GM19025 (cell line): ENCODE measurements around the gene CBFA2T2.
A peak's percentile ranks its signal among the peaks of the same experiment; 100 is the strongest.

ENCODE experiments used
- ATAC-seq: cut with Tn5 transposase; IDR thresholded peaks from one replicate; pipeline ENCODE4 v1.9.1; 2021; ENCODE audit warnings: mild to moderate bottlenecking, low read depth, moderate library complexity; ENCODE audit not compliant: unreplicated experiment

The CBFA2T2 gene

DNA sequence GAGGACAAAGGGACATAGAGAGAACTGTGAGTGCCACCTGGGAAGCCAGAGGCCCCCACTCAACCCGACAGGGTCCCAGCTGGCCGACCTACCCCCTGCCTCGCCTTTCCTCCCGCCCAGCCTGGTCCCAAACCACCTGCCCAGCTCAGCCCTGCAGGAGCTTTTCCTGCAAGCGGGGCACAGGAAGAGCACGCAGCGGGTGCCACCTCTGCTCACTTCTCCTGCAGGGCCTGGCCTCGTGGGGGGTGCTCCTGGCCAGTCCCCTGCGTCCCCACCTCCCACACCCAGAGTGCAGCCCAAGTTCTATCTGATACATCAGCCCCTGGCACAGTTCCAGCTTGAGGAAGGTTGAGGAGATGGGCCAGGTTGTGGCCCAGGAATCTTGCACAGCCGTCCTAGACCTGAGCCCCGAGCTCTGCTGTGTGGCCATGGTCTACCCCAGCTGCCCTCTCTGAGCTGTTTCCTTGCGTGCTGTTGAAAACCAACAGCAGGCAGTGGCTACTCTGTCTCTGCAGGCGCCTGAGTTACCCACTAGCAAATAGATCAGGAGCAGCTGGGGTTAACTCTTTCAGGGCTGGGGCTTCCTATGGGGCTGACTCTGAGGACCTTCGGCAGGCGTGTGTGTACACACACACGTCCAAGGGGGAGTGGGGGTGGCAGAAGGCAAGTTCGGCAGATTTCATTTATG is 182.7 kb downstream of the CBFA2T2 start:
- ATAC-seq, result no peak

DNA sequence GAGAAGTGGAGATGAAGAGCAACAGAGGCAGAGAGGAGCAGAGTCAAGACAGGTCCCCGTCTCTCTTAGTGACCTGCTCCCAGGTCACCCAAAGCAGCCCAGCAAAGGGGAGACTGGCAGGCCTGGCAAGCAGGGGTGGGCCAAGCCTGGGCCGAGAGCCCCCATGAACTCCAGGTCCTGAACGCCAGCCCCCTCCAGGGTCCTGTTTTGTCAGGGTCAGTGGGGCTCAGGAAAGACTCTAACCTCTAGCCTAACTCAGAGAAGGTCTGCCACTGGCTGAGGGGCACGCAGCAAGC is 183.2 kb downstream of the CBFA2T2 start:
- ATAC-seq, result no peak

DNA sequence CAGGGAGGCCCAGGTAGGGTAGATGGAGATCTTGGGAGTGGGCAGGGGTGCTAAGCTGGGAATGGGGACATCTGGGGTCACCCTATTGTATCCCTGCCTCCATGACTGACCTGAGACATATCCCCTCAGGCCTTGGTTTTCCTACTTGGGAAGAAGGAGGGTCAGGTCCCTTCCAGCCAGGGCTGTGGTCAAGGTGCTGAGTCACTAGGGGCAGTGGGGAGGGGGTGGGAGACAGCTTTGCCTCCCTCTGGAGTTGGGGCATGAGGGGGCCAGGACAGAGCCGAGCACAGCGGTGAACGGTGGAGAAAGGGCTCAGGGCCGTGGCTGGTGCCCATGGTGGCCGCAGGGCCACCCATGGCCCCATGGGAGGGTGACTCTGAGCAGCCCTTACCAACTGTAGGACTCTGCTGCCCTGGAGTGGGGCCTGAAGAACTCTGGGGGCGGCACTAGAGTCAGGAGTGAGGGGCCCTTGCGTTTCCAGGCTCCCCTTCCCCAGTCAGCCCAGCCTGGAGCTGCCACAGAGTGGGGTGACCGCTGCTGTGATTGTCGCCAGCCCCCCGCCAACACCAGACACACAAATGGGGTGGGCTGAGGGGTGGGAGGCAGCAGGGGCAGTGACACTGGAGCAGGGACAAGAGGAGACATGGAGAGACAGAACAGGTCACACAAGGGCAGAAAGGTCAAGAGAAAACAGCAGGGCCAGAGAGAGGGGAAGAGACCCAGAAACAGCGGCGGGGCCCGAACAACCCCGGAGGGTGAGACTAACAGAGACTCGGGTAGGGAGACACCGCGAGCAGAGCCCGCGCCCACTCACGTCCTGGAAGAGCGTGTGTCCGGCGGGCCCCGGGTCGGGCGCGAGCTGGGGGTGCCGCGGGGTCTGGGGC is 183.8 kb downstream of the CBFA2T2 start:
- ATAC-seq, result no peak

DNA sequence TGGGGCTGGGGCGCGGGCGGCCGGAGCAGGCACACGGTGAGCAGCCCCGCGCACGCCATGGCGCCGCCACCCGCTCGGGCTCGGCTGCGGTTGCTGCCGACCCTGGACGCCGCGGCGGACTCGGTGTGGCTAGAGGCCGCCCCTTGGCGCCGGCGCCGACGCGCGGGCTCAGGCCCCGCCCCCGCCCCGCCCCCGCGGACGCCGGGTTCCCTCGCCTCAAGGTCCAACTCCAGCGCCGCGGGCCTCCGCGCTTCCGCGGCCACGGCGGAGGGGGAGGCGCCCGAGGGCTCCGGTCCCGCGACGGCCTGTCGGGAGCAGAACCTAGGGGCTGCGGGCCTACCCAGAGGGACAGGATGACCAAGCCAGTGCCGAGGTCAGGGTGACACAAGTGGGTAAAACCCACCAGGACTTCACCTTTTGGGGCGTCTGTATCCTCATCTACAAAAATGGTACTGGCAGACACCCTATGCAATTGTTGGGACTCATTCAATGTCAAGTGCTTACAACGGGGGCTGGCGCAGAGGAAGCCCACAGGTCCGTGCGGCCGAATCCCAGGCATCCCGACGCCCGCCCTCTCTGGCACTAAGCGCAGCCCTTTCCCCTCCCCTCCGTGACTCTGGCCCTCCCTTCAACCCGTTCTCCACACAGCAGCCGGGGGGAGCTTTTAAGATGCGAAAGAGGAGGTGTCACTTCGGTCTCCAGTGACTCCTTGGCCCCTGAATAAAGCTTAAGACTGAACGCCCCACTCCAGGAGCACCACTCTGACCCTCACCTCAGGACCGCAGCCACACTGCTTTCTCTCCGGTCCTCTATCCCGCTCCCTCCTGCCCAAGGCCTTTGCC is 184.6 kb downstream of the CBFA2T2 start, which contains the start of gene NECAB3:
Gene NECAB3 (minus strand): TSS at position 135 of the 842 bp plus-strand sequence. CDS start 76 bp downstream, at position 59.
- ATAC-seq, result peak; percentile 71

DNA sequence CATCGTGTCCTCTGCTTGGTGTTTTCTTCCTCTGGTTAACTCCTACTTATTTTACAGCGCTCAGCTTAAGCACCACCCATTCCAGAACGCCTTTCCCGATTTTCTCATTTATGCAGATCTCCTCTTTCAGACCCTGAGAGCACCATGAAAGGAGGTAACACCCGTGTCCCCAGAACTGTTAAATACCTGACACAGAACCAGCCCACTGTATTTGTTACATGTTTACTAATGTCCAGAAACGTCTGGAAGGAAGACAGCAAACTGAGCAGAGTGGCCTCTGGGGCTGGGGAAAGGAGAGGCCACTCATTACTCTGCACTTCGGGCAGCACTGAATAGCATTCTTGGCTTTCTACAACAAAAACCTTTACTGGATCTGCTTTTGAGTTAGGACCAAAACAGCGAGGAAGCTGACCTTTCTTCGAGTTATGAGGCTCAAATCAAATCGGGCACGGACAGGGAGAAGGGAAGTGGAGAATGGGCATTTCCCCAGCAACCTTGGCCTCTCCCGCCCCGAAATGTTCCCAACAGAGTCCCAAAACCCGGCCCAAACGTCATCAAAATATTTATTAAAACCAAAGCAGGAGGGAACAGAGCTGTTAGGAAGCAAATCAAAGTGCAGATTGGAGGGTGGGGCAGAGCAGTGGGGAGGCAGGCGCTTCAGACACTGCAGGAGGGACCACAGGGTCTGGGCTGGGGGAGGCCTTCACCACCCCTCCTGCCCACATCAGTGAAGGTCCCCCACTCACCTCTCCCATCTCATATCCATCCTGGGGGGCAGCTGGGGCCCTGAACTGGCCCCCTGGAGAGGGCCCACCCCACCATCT is 185.5 kb downstream of the CBFA2T2 start:
- ATAC-seq, result no peak

DNA sequence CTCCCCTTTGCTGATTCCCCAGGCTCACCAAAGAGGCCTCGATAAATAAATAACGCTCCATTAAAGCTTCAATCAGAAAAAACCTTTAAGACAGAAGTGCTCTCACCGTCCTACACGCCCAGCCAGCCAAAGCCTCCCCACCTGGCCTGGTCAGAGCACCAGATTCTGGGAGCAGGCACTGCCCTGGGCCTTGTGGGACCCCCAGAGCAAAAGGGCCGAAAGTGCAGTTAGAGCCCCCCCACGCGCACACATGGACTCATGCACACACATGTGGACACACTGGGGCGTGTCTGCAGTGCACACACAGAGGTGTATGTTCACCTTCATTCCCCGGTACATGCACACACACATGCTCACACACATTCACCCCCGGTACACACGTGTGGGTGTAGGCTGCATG is 186.2 kb downstream of the CBFA2T2 start:
- ATAC-seq, result no peak

DNA sequence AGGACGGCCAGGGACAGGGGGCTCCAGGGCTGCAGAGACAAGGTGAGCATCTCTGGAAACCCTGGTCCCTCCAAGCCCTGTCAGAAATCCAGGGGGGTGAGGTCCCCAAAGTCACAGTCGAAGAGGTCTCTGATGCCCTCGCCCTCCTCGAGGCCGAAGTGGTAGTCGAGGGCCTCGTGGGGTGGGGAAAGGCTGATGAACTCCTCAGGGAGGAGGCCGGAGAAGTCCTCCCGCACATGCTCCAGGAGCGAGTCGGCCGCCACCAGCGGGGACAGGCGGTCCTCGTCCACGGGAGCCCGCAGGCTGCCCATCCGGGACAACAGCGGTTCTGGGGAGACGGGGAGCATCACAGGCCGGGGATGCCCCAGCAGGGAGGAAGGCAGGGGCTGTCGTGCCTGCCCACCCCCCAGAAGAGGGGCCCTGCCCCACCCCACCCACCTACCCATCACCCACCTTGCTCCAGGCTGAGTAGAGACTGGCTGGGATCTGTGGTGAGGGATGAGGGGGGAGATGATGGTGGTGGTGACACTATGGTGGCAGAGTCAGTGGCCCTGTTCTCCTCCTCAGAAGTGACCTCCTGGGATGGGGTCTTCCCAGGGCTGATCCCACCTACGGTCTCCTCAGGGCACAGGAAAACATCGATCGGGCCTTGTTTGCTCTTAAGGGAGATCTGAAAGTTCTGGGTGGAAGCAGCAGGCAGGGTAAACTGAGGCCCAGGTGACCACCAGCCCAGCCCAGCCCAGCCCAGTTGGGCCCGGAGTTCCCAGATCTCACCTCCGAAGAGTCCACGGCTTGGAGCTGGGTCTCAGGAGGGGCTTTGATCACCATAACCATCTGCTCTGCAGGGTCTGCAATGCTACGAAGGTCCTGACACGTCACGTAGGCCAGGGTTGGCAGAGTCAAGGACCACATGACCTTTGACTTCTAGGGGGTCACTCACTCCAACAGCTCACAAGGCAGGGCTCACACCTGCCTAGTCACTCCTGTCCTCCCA is 187.1 kb downstream of the CBFA2T2 start:
- no peak for ATAC-seq

DNA sequence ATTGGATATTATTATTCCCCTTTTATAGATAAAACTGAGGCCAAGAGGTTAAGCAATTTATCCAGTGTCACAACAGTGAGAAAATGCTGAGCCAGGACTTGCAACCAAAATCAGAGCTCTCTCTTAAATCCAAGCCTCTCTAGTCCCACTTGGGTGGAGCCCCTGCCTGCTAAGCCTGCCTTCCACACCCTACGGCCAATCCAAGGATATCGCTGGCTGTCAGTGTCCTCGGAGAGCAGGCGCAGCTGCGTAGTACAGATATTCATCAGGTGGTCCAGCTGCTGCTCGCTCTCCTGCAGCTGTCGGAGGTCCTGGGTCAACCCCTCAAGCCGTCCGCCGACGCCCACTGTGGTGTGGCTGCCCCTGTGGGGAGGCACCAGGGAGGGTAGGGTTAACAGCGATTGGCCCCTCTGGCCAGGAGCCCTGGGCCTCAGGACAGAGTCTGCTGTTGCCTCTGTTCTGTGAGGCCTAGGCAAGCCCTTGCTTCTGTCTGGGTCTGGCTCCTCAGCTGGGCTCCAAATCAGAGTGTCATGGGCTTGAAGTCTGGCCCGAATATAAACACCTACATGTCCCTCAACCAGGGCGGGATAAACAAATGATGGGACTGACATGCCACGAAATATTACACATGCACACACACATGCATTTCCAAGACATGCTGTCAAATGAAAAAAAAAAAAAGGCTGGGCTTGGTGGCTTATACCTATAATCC is 188.3 kb downstream of the CBFA2T2 start:
- ATAC-seq, result no peak

DNA sequence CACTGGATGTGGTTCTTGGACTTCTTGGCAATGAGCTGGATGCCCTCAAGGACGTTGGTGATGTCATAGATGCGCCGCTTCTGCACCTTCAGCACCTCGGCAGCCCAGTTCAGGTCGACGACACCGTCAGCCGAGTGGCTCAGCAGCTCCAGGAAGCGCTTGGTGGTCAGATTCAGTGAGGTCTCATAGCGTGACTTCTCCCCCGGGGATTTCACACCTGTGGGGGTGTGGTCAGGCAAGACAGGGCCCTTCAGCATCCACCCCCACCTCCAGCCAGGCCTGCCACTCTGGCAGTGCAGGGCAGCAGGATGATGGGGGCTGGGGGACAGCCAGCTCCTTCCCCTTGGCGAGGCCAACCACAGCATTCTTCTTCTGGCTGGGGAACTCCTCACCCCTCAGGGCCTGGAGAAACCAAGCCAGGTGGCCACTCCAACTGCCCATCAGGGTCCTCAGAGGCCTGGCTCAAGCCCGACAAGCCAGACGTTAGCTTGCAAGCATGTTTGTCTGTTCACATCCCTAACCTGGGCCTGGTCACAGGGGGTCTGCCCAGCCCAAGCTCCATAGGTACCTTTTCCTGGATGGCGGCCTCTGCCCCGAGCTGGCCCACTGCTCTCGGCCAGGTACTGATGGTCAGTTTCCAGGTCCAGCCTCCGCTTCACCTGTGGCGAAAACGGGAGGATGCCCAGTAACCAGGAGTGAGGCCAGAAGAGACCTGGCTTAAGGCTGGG is 190.0 kb downstream of the CBFA2T2 start:
- ATAC-seq, result peak; percentile 63

DNA sequence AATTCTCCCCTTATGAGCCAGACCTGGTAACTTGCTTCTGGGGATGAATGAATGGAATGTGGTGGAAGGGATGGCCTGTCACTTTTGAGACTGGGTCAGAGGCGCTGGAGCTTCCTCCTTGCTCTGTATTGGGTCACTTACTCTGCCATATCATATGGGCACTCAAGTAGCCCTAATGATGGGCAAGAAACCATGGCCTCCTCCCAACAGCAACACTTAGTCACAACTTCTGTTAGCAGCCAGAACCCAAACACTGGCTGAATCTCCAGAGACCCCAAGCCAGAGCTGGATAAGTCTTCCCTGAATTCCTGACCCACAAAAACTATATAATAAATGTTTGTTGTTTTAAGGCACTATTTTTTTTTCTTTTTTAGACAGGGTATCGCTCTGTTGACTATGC is 190.8 kb downstream of the CBFA2T2 start:
- ATAC-seq, result no peak

DNA sequence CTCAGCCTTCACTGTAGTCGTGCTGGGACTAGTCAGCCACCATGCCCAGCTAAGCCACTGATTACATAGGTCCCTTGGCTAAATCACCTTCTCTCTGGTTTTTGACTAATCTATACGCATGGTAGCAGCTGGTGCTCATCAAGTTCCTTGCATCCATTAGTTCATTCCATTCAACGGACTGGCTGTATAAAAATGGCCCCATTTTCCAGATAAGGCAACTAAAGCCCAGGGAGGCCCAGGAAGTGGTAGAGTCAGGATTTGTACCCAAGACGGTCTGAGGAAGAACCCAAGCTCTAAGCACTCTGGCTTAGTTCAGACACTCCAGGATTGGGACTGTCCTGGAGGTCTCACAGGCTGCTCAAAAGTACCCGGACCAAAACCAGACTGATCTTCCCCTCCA is 191.4 kb downstream of the CBFA2T2 start:
- no peak for ATAC-seq

DNA sequence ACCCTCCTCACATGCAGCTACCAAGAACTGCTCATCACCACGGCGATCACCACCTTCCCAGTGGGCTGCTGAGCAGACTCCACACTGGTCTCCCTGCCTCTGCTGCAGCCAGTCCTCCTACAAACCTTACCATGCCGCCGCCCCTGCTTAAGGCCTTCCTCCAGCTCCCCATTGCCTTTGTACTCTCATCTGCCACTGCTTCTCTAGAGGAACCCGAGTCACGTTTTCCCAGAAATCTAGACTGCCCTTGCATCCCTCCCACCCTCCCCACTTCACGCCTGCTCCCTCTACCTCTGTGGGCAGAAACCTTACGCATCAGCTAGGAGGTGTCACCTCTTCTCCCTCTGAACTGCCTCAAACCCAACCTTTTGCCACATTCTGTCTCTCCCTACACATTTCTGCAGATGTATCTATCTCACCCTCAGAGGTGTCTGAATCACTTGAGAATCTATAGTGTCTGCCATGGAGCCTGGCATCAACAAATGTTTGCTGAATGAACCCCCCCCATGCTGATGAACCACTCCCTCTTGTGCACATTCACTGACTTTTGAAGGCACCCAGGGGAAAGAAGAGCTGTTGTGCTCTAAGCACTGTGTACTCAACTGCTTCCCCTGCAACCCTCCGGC is 191.9 kb downstream of the CBFA2T2 start:
- ATAC-seq, result no peak

DNA sequence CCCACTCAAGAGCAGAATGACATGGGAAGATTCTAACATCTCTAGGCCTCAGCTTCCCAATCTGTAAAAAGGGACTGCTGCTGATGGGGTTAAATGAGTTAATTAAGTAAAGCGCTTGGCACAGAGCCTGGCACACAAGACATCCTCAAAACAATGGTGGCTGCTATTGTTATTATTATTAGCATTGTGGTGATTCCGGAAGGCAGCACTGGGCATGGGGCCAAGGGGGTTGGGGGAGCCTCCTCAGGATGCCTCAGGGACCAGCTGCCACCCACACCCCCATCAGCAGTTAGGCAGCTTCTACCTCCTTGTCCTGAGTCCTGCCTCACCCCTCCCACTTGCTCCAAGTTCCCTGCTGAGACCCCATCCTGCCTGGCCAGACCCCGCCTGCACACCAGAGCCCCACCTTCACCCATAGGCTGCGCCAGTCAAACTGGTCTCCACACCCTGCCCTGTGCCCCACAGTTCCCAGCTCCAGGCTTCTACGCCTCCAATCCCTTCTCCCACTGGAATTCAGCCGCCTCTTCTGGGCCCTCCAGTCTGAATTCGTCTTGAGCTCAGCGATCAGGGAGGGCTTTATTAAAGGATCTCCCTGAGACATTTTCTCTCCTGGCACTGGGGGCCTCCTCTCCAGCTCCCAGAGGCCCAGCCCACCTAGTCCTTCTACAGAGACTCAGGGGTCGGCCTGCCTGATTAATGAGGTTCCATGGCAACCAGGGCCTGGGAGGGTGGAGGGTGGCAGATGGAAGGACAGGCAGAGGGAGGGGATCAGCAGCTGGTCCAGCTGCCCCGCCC is 194.8 kb downstream of the CBFA2T2 start:
- no peak for ATAC-seq

DNA sequence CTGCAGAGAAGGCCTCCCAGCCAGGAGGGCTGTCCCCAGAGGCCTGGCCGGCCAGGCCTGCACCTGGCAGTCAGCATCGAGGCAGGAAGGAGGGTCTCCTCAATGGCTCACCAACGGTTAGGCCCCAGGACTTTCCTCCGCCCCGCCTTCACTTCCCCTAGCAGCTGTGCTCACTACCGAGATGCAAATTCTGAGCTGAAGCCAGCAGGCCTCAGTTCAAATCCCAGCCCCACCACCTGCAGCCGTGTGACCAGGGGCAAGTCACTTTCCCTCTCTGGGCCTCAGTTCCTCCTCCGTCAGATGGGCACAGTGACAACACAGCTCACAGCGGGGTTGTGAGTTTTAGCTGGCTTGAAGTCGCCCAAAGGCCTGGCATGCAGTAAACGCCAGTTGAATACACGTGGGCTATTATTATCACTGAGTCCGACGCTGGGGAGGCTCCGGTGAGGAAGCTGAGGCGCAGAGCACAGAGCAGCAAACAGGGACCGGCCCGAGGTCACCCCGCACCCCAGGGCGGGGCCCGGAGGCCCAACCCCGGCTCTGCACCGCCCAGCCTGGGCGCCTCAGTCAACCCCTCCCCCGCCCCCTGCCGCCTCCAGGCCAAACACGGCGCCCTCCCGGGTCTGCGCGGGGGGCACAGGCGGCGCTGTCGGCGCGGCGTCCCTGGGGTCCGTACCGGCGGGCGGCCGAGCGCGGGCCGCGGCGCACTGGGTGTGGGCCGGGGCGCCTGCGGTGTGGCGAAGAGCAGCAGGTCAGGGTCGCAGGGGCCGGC is 195.6 kb downstream of the CBFA2T2 start:
- peak; percentile 33 for ATAC-seq

DNA sequence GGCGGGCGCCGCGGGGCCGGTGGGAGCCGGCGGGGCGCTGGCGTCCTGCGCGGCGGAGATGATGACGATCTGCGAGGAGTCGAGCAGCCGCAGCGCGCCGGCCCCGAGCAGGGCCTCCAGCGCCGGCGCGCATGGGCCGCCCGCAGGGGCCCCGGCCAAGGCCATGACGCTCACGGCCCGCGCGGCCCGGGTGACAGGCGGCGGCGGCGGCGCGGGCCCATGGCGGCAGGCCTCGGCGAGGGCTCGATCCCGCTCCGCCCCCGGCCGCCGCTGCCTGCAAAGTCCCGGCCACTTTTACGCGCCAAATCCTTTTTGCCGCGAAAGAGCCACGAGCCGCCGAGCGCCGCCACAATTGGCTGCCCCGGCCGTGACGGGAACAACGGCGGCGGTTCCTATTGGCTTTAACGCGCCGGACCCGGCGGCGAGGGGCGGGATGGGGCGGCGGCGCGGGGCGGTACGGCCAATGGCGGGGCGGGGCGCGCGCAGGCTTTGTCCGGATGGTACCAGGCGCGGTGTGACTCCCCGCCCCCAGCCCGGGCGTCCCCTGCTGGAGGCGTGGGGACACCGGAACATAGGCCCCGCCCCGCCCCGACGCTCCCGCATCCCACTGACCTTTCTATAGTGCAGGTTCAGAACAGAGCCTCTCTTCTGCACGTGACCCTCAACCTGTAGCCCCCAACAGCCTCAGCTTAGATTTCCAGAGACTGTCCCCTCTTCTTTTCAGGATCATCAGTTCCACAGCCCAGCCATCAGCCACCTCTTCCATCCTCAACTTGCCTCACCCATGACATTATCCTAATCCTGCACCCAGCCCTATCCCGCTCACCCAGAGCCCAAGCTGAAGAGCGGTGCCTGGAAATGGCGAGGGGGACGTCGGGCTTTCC is 196.4 kb downstream of the CBFA2T2 start, which contains the start of gene E2F1:
Gene E2F1 (minus strand): TSS at position 286 of the 884 bp plus-strand sequence. CDS start 121 bp downstream, at position 165.
- peak; percentile 84 for ATAC-seq
